A549 (cell line): ENCODE results near the gene ACTR2. TPM values are rescaled to one million over a fixed set of nuclear protein-coding genes. Genes with fewer than 3 reads are reported as not detected.

Experiments
- ATAC-seq, 2 experiments: fragments of 200-7000 bp in 1 of 2; fragments of >200 bp in 1 of 2; cut with Nextera tagmentation in 1 of 2; cut with Tn5 transposase in 1 of 2; 3 replicates each; pipeline versions ENCODE4 v1.8.0 to v1.9.1; 2018 to 2020; ENCODE audit warnings: mild to moderate bottlenecking in 1 of 2, moderate library complexity in 1 of 2
- CTCF ChIA-PET: fragments of 300-600 bp; sonication (Branson Sonifier 250); formaldehyde crosslinking; extraction: SDS; loops from one replicate; lab custom pipeline; 2021; ENCODE audit warnings: antibody characterized with exemption, inconsistent platforms; lab: Yijun Ruan, JAX
- POLR2A ChIA-PET: fragments of 350-600 bp; formaldehyde crosslinking; extraction: SDS; loops from one replicate; lab custom pipeline; 2021; ENCODE audit warnings: antibody characterized with exemption, inconsistent platforms; lab: Yijun Ruan, JAX
- DNase-seq, 2 experiments: peaks; one replicate each; pipeline versions ENCODE4 v3.0.0 to v3.0.0-alpha.2; 2011 to 2016; ENCODE audit warnings: low read depth in 1 of 2, low spot score in 1 of 2
- FAIRE-seq: peaks from 2 replicates; lab custom pipeline; 2011; peaks lifted over from hg19 to GRCh38; lab: Jason Lieb, UNC
- H3K27ac ChIP-seq, 2 experiments: fragments of >200 bp; sonication (Bioruptor Twin); formaldehyde crosslinking; 3 replicates each; pipeline ENCODE4 v1.5.1; 2016 to 2017
- H3K4me1 ChIP-seq: fragments of >200 bp; sonication (Bioruptor Twin); formaldehyde crosslinking; 3 replicates; pipeline ENCODE4 v1.6.1; 2016
- H3K4me2 ChIP-seq: fragments of >200 bp; sonication (Bioruptor Twin); formaldehyde crosslinking; 3 replicates; pipeline ENCODE4 v1.6.1; 2016
- H3K4me3 ChIP-seq: fragments of >200 bp; sonication (Bioruptor Twin); formaldehyde crosslinking; 3 replicates; pipeline ENCODE4 v1.5.1; 2016
- H3K9me3 ChIP-seq: fragments of >200 bp; sonication (Bioruptor Twin); formaldehyde crosslinking; 3 replicates; pipeline ENCODE4 v1.6.1; 2016
- BHLHE40 ChIP-seq: IDR thresholded peaks from 2 replicates; pipeline ENCODE4 v1.6.1; 2012; ENCODE audit warnings: low read depth, low read length, inconsistent platforms
- ESRRA ChIP-seq: fragments of 150-350 bp; IDR thresholded peaks from 2 replicates; pipeline ENCODE4 v1.6.1; 2014; ENCODE audit warnings: mild to moderate bottlenecking, low read length, borderline replicate concordance
- FOSL2 ChIP-seq, 2 experiments: fragments of 450-650 bp in 1 of 2; fragments of >200 bp in 1 of 2; sonication (Bioruptor Twin) in 1 of 2; formaldehyde crosslinking; IDR thresholded peaks; 2 replicates each; pipeline versions ENCODE4 v1.5.0 to v1.6.1; 2016 to 2020; ENCODE audit warnings: mild to moderate bottlenecking in 1 of 2, moderate library complexity in 1 of 2
- FOXS1 ChIP-seq: fragments of 250-450 bp; sonication (Bioruptor Pico); IDR thresholded peaks from 2 replicates; pipeline ENCODE4 v1.5.0; 2020; ENCODE audit warnings: mild to moderate bottlenecking, moderate library complexity
- GATA3 ChIP-seq: IDR thresholded peaks from 2 replicates; pipeline ENCODE4 v1.6.1; 2012; ENCODE audit warnings: borderline replicate concordance
- HEYL ChIP-seq: fragments of 250-450 bp; sonication (Bioruptor Pico); IDR thresholded peaks from 2 replicates; pipeline ENCODE4 v1.8.0; 2021; ENCODE audit warnings: mild to moderate bottlenecking, moderate library complexity
- HOXA7 ChIP-seq: fragments of 250-450 bp; sonication (Bioruptor Pico); IDR thresholded peaks from 2 replicates; pipeline ENCODE4 v1.5.0; 2020; ENCODE audit warnings: mild to moderate bottlenecking, moderate library complexity
- HOXB13 ChIP-seq: fragments of 250-450 bp; sonication (Bioruptor Pico); IDR thresholded peaks from 2 replicates; pipeline ENCODE4 v1.5.0; 2020; ENCODE audit warnings: low read depth, mild to moderate bottlenecking, moderate library complexity
- KDM1A ChIP-seq: fragments of 200-600 bp; sonication (generic); IDR thresholded peaks from 2 replicates; pipeline ENCODE4 v1.6.1; 2016; ENCODE audit warnings: low read depth, mild to moderate bottlenecking
- MYC ChIP-seq: IDR thresholded peaks from 2 replicates; pipeline ENCODE4 v1.6.1; 2012; ENCODE audit warnings: mild to moderate bottlenecking, inconsistent platforms, low read length, improper control_type of control experiment, borderline replicate concordance
- NFE2L2 ChIP-seq: fragments of 150-350 bp; conservative IDR thresholded peaks from 2 replicates; pipeline ENCODE4 v1.6.1; 2014; ENCODE audit warnings: low read length
- PHF8 ChIP-seq: fragments of 200-600 bp; sonication (generic); IDR thresholded peaks from 2 replicates; pipeline ENCODE4 v1.6.1; 2016; ENCODE audit warnings: low read depth, mild to moderate bottlenecking, antibody characterized with exemption, moderate library complexity, borderline replicate concordance
- RCOR1 ChIP-seq: fragments of 150-350 bp; IDR thresholded peaks from 2 replicates; pipeline ENCODE4 v1.6.1; 2014; ENCODE audit warnings: antibody characterized with exemption, low read length, low read depth
- RNF2 ChIP-seq: fragments of 200-600 bp; sonication (generic); IDR thresholded peaks from 2 replicates; pipeline ENCODE4 v1.6.1; 2016; ENCODE audit warnings: low read depth, mild to moderate bottlenecking, antibody characterized with exemption, moderate library complexity, borderline replicate concordance
- ZNF302 ChIP-seq: fragments of 250-450 bp; sonication (Bioruptor Pico); IDR thresholded peaks from 2 replicates; pipeline ENCODE4 v1.9.0; 2021; ENCODE audit warnings: inconsistent platforms, mild to moderate bottlenecking, moderate library complexity
- ZSCAN20 ChIP-seq: fragments of 250-450 bp; sonication (Bioruptor Pico); IDR thresholded peaks from 2 replicates; pipeline ENCODE4 v1.8.0; 2022; ENCODE audit warnings: mild to moderate bottlenecking, moderate library complexity
- WGBS: methylation state at CpG from one replicate; pipeline ENCODE4 v1.1.6; 2017; ENCODE audit errors: missing lambda C conversion rate; 5-methylcytosine and 5-hydroxymethylcytosine counted together
- polyA plus RNA-seq, 4 experiments: library from polyadenylated mRNA; depleted of rRNA in 3 of 4; stranded (reverse); fragments of >200 nt; fragmentation: RNase III in 1 of 4; extraction: RNeasy Plus Mini Kit Qiagen cat#74134 plus additional on column Dnase treatment in 1 of 4; gene quantifications; 2 replicates in 3 of 4; 3 replicates in 1 of 4; pipeline ENCODE4 v1.2.3, GENCODE V29; 2011 to 2017
- TF ChIP-seq, protein P1 (sequence below): IDR thresholded peaks from 2 replicates; pipeline ENCODE4 v1.6.1; 2012
- TF ChIP-seq, protein P2 (sequence below): IDR thresholded peaks from 2 replicates; pipeline ENCODE4 v1.6.1; 2012; ENCODE audit warnings: low read depth, borderline replicate concordance
- TF ChIP-seq, protein P3 (sequence below): fragments of >200 bp; sonication (Bioruptor Twin); formaldehyde crosslinking; IDR thresholded peaks from 3 replicates; pipeline ENCODE4 v1.5.1; 2016
- TF ChIP-seq, protein P4 (sequence below): fragments of >200 bp; sonication (Bioruptor Twin); formaldehyde crosslinking; IDR thresholded peaks from 2 replicates; pipeline ENCODE4 v1.6.1; 2016

ACTR2 gene
- polyA plus RNA-seq, 2 of the 4 experiments (the other 2 are of a cell fraction) = 270 to 278 TPM

DNA sequence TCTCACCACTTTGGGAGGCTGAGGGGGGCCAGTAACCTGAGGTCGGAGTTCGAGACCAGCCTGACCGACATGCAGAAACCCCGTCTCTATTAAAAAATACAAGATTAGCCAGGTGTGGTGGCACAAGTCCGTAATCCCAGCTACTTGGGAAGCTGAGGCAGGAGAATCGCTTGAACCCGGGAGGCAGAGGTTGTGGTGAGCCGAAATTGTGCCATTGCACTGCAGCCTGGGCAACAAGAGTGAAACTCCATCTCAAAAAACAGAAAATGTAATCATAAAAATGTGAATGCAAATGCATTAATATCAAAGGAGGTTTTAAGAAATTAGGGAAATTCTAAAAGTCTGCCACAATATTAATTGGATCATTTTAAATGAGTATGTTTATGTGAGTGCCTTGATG lies 45.7 kb downstream of the ACTR2 start:
- H3K4me1 ChIP-seq = no peaks in the 10 kb centered on the region
- DNase-seq (no peak), FAIRE-seq (no peak), ATAC-seq (no peak)
- H3K4me2 ChIP-seq = no peak overlapping the region
- ChIA-PET POLR2A (no interaction called here), CTCF (interaction anchor here (1.0 to 1.7 kb wide), 3 partner anchors 9 to 47 kb away, joined by 3 to 14 read pairs (median 4); no protein-coding TSS in a partner anchor)
- H3K9me3 ChIP-seq = no peaks in the 10 kb centered on the region
- no peak overlapping the region for H3K4me3 ChIP-seq
- TF ChIP-seq, protein P1, sequence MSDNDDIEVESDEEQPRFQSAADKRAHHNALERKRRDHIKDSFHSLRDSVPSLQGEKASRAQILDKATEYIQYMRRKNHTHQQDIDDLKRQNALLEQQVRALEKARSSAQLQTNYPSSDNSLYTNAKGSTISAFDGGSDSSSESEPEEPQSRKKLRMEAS = no peak
- TF ChIP-seq, protein P2, sequence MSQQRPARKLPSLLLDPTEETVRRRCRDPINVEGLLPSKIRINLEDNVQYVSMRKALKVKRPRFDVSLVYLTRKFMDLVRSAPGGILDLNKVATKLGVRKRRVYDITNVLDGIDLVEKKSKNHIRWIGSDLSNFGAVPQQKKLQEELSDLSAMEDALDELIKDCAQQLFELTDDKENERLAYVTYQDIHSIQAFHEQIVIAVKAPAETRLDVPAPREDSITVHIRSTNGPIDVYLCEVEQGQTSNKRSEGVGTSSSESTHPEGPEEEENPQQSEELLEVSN = no peak
- TF ChIP-seq, protein P3, sequence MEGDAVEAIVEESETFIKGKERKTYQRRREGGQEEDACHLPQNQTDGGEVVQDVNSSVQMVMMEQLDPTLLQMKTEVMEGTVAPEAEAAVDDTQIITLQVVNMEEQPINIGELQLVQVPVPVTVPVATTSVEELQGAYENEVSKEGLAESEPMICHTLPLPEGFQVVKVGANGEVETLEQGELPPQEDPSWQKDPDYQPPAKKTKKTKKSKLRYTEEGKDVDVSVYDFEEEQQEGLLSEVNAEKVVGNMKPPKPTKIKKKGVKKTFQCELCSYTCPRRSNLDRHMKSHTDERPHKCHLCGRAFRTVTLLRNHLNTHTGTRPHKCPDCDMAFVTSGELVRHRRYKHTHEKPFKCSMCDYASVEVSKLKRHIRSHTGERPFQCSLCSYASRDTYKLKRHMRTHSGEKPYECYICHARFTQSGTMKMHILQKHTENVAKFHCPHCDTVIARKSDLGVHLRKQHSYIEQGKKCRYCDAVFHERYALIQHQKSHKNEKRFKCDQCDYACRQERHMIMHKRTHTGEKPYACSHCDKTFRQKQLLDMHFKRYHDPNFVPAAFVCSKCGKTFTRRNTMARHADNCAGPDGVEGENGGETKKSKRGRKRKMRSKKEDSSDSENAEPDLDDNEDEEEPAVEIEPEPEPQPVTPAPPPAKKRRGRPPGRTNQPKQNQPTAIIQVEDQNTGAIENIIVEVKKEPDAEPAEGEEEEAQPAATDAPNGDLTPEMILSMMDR = no peak
- no peak for TF ChIP-seq ZSCAN20 (CRISPR knock-in tag)
- TF ChIP-seq BHLHE40 = no peak
- TF ChIP-seq ESRRA = no peak
- no peak for TF ChIP-seq HOXA7
- TF ChIP-seq HOXB13 (CRISPR knock-in tag) = no peak
- WGBS = 96% methylated on average over 8 of the region's 8 CpGs
- H3K27ac ChIP-seq = no peak overlapping the region

DNA sequence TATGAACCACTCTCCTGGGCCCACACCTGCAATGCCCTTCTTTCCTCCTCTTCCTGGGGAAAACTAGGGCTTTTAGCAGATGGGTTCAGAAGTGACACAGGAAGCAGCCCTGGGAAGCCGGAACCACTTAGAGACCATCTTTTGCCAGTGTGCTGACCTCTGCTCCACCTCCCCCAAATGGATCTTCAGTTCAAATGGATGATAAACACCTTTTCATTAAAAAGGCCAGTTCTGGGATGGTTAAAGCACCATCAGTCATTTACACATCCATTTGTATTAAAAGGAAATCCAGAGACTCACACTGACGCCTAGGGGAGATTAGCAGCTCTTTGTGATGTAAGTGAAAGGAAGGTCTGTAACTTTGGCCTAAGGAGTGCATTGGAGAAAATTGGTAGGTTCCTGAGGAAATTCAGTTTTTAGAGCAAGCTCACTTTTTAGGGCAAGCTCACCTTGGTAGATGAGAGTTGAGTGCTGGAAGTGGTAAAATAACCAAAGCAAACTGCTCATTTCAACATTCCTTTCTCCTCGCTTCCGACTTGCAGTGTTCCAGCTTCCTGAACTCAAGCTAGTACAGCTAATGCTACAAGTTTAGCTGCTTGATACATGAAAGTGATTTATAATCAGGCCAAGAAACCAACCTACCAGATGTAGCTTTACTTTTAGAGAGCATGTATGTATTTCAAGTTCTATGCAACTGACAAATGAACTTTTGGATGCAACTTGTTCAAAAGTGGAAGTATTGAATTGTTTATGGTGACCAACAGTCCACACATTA lies 47.7 kb downstream of the ACTR2 start:
- no peak for FAIRE-seq
- H3K9me3 ChIP-seq = no peaks in the 10 kb centered on the region
- POLR2A ChIA-PET = interaction anchor here (0.7 to 1.4 kb wide), 2 partner anchors 58 to 146 kb away, joined by 3 read pairs; no protein-coding TSS in a partner anchor
- H3K4me3 ChIP-seq = no peak overlapping the region
- no peaks in the 10 kb centered on the region for H3K4me1 ChIP-seq
- ATAC-seq = no peak
- CTCF ChIA-PET = interaction anchor here (1.2 to 4.3 kb wide), 6 partner anchors 8 to 161 kb away, joined by 3 to 26 read pairs (median 8); no protein-coding TSS in a partner anchor
- DNase-seq = no peak
- WGBS = 82% methylated on average over 4 of the region's 4 CpGs
- H3K27ac ChIP-seq = no peak overlapping the region
- TF ChIP-seq KDM1A = no peak
- TF ChIP-seq BHLHE40 = no peak
- no peak for TF ChIP-seq HOXB13 (CRISPR knock-in tag)
- TF ChIP-seq RNF2 = no peak
- TF ChIP-seq, protein P4, sequence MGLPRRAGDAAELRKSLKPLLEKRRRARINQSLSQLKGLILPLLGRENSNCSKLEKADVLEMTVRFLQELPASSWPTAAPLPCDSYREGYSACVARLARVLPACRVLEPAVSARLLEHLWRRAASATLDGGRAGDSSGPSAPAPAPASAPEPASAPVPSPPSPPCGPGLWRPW = no peak
- TF ChIP-seq ZSCAN20 (CRISPR knock-in tag) = no peak
- no peak for TF ChIP-seq NFE2L2
- TF ChIP-seq MYC = no peak
- TF ChIP-seq FOXS1 (CRISPR knock-in tag) = no peak
- TF ChIP-seq RCOR1 = no peak
- no peak for TF ChIP-seq HOXA7
- no peak for TF ChIP-seq FOSL2 (IDR thresholded peaks at IDR 0.05)
- no peak for TF ChIP-seq FOSL2 (CRISPR knock-in tag; IDR thresholded peaks at IDR 0.05)
- no peak for TF ChIP-seq ZNF302 (CRISPR knock-in tag)
- no peak for TF ChIP-seq HEYL (CRISPR knock-in tag)
- TF ChIP-seq PHF8 = no peak
- no peak for TF ChIP-seq GATA3
- H3K4me2 ChIP-seq = no peak overlapping the region
